ENCODE data around the gene HOXB9. TPM values are rescaled to one million over a fixed set of nuclear protein-coding genes. Genes with fewer than 3 reads are reported as not detected.

HOXB9 gene
- total RNA-seq, 6 donors from 2014 or later = 0.20 to 0.30 (median 0.29) TPM; not detected in 3

DNA sequence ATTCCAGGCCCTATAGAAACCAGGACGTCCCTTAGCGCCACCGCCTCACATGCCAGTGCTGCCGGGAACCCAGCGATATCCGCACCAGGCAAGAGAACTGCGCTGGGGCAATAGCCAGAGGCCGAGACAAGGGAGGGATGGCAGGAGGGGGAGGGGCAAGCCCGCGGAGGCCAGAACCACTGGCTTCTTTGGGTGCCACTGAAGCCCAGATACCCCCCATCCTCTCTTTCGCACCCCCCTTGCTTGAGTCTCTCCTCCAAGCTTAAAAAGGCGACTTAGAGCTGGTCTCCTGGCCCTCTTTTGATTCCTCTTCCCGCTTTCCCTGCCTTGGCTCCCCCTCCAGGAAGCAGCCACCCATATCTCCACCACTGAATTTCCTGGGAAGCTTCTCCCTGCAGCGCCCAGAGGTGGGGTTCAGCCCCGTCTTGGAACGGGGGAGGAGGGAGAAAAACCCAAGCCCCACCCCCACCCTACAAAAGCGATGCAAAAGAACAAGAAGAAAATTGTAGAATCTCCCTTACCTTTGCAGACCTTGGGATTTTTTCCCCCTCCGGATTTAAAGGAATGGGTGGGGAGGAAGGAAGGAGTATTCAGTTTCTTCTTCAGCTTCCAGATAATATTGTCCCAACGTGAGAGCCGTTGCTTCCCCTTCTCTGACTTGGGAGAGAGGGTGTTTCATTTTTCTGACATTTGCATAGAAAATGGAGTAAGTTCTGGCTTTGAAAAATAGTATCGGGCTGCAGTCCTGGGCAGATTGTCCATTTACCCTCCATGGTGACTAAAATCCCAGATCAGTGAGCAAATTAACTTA, 22.0 kb downstream of the HOXB9 start:
- 31 to 42% methylated on average over 21 of the region's 21 CpGs for WGBS, 2 donors
- Histone ChIP-seq H3K4me3 (peak overlapping the region in 3 of 4 donors; percentile 1 to 13 (median 4)), H3K27me3 (peaks cover 0 to 65% (median 30%) of the 10 kb centered on the region in 4 donors), H3K27ac (no peak overlapping the region), H3K4me1 (peaks cover 6 to 12% (median 7%) of the 10 kb centered on the region in 4 donors), H3K36me3 (no peaks in the 10 kb centered on the region), H3K9me3 (no peaks in the 10 kb centered on the region)
- ATAC-seq (ENCODE audit: low FRiP score in 2 of 2) = peak in 1 of 2 donors; percentile 35
- TF ChIP-seq EP300 (IDR thresholded peaks at IDR 0.05) = no peak
- no peak for TF ChIP-seq POLR2A (IDR thresholded peaks at IDR 0.05)
- TF ChIP-seq POLR2AphosphoS5 (IDR thresholded peaks at IDR 0.05) = no peak
- TF ChIP-seq, protein P1, sequence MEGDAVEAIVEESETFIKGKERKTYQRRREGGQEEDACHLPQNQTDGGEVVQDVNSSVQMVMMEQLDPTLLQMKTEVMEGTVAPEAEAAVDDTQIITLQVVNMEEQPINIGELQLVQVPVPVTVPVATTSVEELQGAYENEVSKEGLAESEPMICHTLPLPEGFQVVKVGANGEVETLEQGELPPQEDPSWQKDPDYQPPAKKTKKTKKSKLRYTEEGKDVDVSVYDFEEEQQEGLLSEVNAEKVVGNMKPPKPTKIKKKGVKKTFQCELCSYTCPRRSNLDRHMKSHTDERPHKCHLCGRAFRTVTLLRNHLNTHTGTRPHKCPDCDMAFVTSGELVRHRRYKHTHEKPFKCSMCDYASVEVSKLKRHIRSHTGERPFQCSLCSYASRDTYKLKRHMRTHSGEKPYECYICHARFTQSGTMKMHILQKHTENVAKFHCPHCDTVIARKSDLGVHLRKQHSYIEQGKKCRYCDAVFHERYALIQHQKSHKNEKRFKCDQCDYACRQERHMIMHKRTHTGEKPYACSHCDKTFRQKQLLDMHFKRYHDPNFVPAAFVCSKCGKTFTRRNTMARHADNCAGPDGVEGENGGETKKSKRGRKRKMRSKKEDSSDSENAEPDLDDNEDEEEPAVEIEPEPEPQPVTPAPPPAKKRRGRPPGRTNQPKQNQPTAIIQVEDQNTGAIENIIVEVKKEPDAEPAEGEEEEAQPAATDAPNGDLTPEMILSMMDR (IDR thresholded peaks at IDR 0.05) = no peak
- peak in 1 of 2 donors; percentile 51 for DNase-seq

DNA sequence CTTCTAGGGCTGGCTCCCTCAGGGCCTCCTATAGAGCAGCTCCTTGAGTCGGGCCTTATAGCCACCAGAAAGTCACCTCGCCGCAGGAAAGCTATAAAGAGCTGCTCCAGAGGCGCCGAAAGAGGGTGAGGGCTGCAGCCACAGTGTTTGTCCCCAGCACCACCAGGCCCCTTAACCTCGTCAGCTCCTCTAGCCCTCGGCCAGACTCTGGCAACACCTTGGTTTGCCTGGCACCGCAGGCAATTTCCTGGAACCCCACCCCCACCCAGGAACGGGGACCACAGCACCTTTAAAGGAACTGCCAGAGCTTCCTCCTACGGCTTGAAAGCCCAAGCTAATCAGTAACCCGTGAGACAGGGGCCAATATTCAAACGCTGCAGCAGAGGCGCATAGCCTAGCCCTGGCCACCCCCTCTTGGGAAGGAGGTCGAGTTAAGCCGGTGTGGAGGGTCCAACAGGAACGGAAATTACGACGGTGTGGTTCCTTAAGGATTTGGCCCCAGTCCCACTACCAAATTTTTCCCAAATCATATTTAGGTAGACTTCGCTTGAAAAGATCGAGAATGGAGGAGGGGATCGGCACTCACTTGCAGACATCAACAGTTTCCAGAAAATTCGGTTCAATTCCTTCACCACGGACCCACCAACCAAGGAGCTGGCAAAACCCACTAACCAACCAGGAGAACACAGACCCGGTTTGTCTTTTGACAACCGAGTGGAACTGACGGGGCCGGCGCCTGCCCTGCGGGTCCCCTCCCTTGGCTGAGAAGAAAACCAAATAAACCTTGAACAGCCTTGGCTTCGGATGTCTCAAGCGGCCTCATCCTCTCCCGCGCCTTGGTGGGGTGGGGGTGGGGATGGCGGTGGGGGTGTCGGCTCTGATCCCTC, 24.4 kb downstream of the HOXB9 start:
- H3K9me3 ChIP-seq = no peaks in the 10 kb centered on the region
- ATAC-seq (ENCODE audit: low FRiP score in 2 of 2) (no peak), DNase-seq (peak in 1 of 2 donors; percentile 73)
- H3K27me3 ChIP-seq = peaks cover 0 to 70% (median 35%) of the 10 kb centered on the region in 4 donors
- WGBS, 2 donors = 35 to 42% methylated on average over 28 to 35 of the region's 35 CpGs
- H3K4me1 ChIP-seq = peaks cover 12 to 25% (median 19%) of the 10 kb centered on the region in 4 donors
- no peak for TF ChIP-seq EP300 (IDR thresholded peaks at IDR 0.05)
- TF ChIP-seq, protein P1 (IDR thresholded peaks at IDR 0.05) = no peak
- no peak for TF ChIP-seq POLR2A (IDR thresholded peaks at IDR 0.05)
- no peak for TF ChIP-seq POLR2AphosphoS5 (IDR thresholded peaks at IDR 0.05)
- peak overlapping the region in 1 of 4 donors; percentile 26 for H3K4me3 ChIP-seq
- H3K27ac ChIP-seq = no peak overlapping the region
- no peaks in the 10 kb centered on the region for H3K36me3 ChIP-seq

DNA sequence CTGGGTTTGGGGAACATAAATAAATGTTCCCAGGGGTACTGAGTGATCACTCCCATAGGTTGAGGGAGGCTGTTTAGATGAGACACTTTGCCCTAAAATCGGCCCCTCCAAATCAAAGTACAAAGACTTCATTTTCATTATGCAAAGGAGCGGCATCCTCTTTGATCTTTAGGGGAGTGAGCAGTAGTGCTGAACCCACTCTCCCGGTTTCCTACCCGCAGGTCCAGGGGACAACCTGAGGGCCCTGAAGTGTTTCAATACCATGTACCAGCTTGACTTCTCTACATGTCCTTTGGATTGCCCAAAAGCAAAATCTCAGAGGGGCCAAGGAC, 25.0 kb downstream of the HOXB9 start:
- no peak overlapping the region for H3K27ac ChIP-seq
- TF ChIP-seq POLR2AphosphoS5 (IDR thresholded peaks at IDR 0.05) = no peak
- no peak for TF ChIP-seq POLR2A (IDR thresholded peaks at IDR 0.05)
- TF ChIP-seq EP300 (IDR thresholded peaks at IDR 0.05) = no peak
- TF ChIP-seq, protein P1 (IDR thresholded peaks at IDR 0.05) = no peak
- H3K4me1 ChIP-seq = peaks cover 13 to 31% (median 24%) of the 10 kb centered on the region in 4 donors
- no peak for DNase-seq
- H3K4me3 ChIP-seq = no peak overlapping the region
- peaks cover 0 to 72% (median 39%) of the 10 kb centered on the region in 4 donors for H3K27me3 ChIP-seq
- WGBS, 2 donors = 33 to 60% methylated on average over 4 of the region's 4 CpGs
- H3K36me3 ChIP-seq = no peaks in the 10 kb centered on the region
- no peaks in the 10 kb centered on the region for H3K9me3 ChIP-seq
- no peak for ATAC-seq (ENCODE audit: low FRiP score in 2 of 2)

DNA sequence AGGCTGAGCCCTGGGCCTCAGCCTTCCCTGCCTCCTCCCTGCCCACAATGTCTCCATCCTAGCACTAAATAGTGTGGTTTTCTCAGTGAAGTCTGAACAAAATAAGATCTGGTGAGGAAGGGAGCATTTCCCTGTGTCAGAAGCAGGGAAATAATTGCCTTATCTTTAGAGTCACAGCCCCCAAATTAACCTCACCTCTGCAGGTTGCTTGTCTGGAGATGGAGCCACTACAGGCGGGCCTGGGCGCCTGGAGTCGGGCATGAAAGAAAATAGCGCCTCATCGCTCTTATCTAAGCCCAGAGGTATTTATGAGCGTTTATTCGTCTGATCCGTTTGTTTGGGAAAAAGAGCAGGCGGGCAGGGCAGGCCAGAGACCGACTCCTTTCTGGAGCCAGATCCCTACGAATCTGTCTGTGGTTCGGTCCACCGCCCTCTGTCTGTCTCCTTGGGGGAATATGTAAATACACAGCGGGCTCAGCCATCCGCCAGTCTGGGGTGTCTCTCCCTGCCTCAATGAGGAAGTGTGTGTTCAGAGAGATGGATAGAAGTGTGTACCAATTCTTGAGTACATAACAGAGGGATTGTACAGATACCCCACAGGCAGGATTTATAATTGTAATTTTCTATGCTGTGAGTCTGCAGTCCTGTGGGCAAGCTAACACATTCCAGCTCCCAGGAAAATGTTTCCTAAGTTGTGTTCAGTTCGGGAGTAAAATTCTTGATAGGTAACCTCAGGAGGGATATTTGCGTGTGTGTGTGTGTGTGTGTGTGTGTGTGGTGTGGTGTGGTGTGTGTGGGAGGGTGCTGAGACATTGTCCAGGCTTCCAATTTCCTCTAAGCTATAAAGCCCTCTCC, 25.7 kb downstream of the HOXB9 start:
- 49 to 64% methylated on average over 17 of the region's 17 CpGs for WGBS, 2 donors
- TF ChIP-seq EP300 (IDR thresholded peaks at IDR 0.05) = no peak
- no peak for TF ChIP-seq POLR2A (IDR thresholded peaks at IDR 0.05)
- TF ChIP-seq, protein P1 (IDR thresholded peaks at IDR 0.05) = no peak
- no peak for TF ChIP-seq POLR2AphosphoS5 (IDR thresholded peaks at IDR 0.05)
- H3K36me3 ChIP-seq = no peaks in the 10 kb centered on the region
- H3K4me3 ChIP-seq = no peak overlapping the region
- no peaks in the 10 kb centered on the region for H3K9me3 ChIP-seq
- H3K27me3 ChIP-seq = peaks cover 0 to 71% (median 38%) of the 10 kb centered on the region in 4 donors
- H3K27ac ChIP-seq = no peak overlapping the region
- H3K4me1 ChIP-seq = peaks cover 18 to 35% (median 29%) of the 10 kb centered on the region in 4 donors
- DNase-seq (no peak), ATAC-seq (ENCODE audit: low FRiP score in 2 of 2) (no peak)
